SU-DHL-6 (cell line): ENCODE data around the gene MTERF2.

Source experiments
- H2AFZ ChIP-seq: fragments of 200-600 bp; sonication (generic); 2 replicates; pipeline ENCODE4 v1.6.1; 2014; ENCODE audit warnings: low read depth, mild to moderate bottlenecking, moderate library complexity, mixed read lengths, antibody characterized with exemption, low read length; ENCODE audit not compliant: severe bottlenecking
- H3F3A ChIP-seq: fragments of 200-600 bp; shearing (Covaris generic); 2 replicates; pipeline ENCODE4 v1.6.0; 2016; ENCODE audit warnings: antibody characterized with exemption, mild to moderate bottlenecking; ENCODE audit not compliant: insufficient read depth
- H3K27ac ChIP-seq: fragments of 200-600 bp; sonication (generic); 2 replicates; pipeline ENCODE4 v1.5.1; 2016; ENCODE audit warnings: low read depth, mild to moderate bottlenecking, low read length, moderate library complexity, mixed read lengths
- H3K27me3 ChIP-seq: fragments of 200-600 bp; sonication (generic), shearing (Covaris generic); 2 replicates; pipeline ENCODE4 v1.6.0; 2014; ENCODE audit warnings: mild to moderate bottlenecking, low read length
- H3K36me3 ChIP-seq: fragments of 200-600 bp; sonication (generic); 2 replicates; pipeline ENCODE4 v1.6.1; 2014; ENCODE audit warnings: mild to moderate bottlenecking, low read length, mixed read lengths
- H3K4me2 ChIP-seq: fragments of 300-600, 200-600 bp; shearing (Covaris generic), sonication (generic); 2 replicates; pipeline ENCODE4 v1.6.0; 2014; ENCODE audit warnings: low read length, low read depth, mild to moderate bottlenecking; ENCODE audit not compliant: poor library complexity, severe bottlenecking
- H3K4me3 ChIP-seq: fragments of 200-600 bp; sonication (generic); 2 replicates; pipeline ENCODE4 v1.5.1; 2014; ENCODE audit warnings: antibody characterized with exemption, low read length, mild to moderate bottlenecking, mixed read lengths; ENCODE audit not compliant: insufficient read depth, poor library complexity, severe bottlenecking
- H3K79me2 ChIP-seq: fragments of 200-600 bp; sonication (generic); 2 replicates; pipeline ENCODE4 v1.6.1; 2014; ENCODE audit warnings: mild to moderate bottlenecking, low read length, moderate library complexity; ENCODE audit not compliant: insufficient read depth
- H3K9ac ChIP-seq: fragments of 200-600 bp; sonication (generic); 2 replicates; pipeline ENCODE4 v1.7.0; 2014; ENCODE audit warnings: mild to moderate bottlenecking, low read length
- H3K9me2 ChIP-seq: fragments of 200-600 bp; sonication (generic); replicated peaks from 2 replicates; pipeline ENCODE4 v1.6.1; 2014; ENCODE audit warnings: low read length; ENCODE audit not compliant: insufficient read depth
- H3K9me3 ChIP-seq: fragments of 200-600 bp; sonication (generic); 2 replicates; pipeline ENCODE4 v1.6.1; 2014; ENCODE audit warnings: low read length, mixed read lengths; ENCODE audit not compliant: insufficient read depth
- H4K20me1 ChIP-seq: fragments of 200-600 bp; sonication (generic); 2 replicates; pipeline ENCODE4 v1.6.1; 2014; ENCODE audit warnings: low read depth, mild to moderate bottlenecking, antibody characterized with exemption, low read length, moderate library complexity, mixed read lengths
- CTCF ChIP-seq: fragments of 200-600 bp; sonication (generic); IDR thresholded peaks from one replicate; pipeline ENCODE4 v1.5.1; 2017; ENCODE audit warnings: antibody characterized with exemption, mild to moderate bottlenecking, low read length, moderate library complexity; ENCODE audit not compliant: insufficient read depth, poor library complexity, severe bottlenecking
- EZH2phosphoT487 ChIP-seq: fragments of 200-600 bp; sonication (generic), shearing (Covaris generic); conservative IDR thresholded peaks from 2 replicates; pipeline ENCODE4 v1.6.1; 2018; ENCODE audit warnings: mild to moderate bottlenecking, antibody characterized with exemption, low read length, moderate library complexity, mixed read lengths

MTERF2 gene

GRCh38 chr12:107032266-107032665, 45.3 kb upstream of the MTERF2 start:
- no peaks in the 10 kb centered on the region for H3K27me3 ChIP-seq
- H3K4me2 ChIP-seq = no peak overlapping the region
- H3F3A ChIP-seq = no peaks in the 10 kb centered on the region
- no peak overlapping the region for H3K27ac ChIP-seq
- no peak overlapping the region for H2AFZ ChIP-seq
- H3K9me3 ChIP-seq = no peaks in the 10 kb centered on the region
- TF ChIP-seq CTCF (no peak), EZH2phosphoT487 (no peak)
- no peaks in the 10 kb centered on the region for H3K9me2 ChIP-seq
- no peak overlapping the region for H3K4me3 ChIP-seq
- no peaks in the 10 kb centered on the region for H3K79me2 ChIP-seq
- H4K20me1 ChIP-seq = no peaks in the 10 kb centered on the region
- H3K36me3 ChIP-seq = no peaks in the 10 kb centered on the region
- H3K9ac ChIP-seq = no peak overlapping the region

- Histone ChIP-seq H4K20me1 (no peaks in the 10 kb centered on the region), H2AFZ (no peak overlapping the region), H3K27me3 (no peaks in the 10 kb centered on the region), H3K9ac (no peak overlapping the region), H3K27ac (no peak overlapping the region), H3K79me2 (no peaks in the 10 kb centered on the region), H3K36me3 (no peaks in the 10 kb centered on the region), H3K9me3 (no peaks in the 10 kb centered on the region), H3K4me2 (no peak overlapping the region), H3K9me2 (no peaks in the 10 kb centered on the region), H3F3A (no peaks in the 10 kb centered on the region), H3K4me3 (no peak overlapping the region)
- no peak for TF ChIP-seq CTCF
- TF ChIP-seq EZH2phosphoT487 = no peak
Observed at GRCh38 chr12:107031061-107031460, 44.1 kb upstream of the MTERF2 start.

DNA sequence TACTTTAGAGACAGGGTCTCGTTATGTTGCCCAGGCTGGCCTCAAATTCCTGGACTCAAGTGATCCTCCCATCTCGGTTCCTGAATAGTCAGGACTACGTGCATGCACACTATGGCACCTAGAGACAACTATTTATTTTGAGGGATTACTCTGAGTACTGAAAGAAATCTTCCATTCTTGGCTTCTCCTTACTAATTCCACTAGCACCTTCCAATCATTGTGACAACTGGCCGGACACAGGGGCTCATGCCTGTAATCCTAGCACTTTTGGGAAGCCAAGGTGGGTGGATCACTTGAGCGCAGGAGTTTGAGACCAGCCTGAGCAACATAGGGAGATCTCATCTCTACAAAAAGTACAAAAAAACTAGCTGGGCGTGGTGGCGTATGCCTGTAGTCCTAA, 42.1 kb upstream of the MTERF2 start:
- H3K9me3 ChIP-seq = no peaks in the 10 kb centered on the region
- H3K4me3 ChIP-seq = no peak overlapping the region
- TF ChIP-seq EZH2phosphoT487 (no peak), CTCF (no peak)
- no peak overlapping the region for H3K27ac ChIP-seq
- H3K79me2 ChIP-seq = no peaks in the 10 kb centered on the region
- no peak overlapping the region for H3K4me2 ChIP-seq
- H4K20me1 ChIP-seq = no peaks in the 10 kb centered on the region
- no peaks in the 10 kb centered on the region for H3F3A ChIP-seq
- no peak overlapping the region for H3K9ac ChIP-seq
- no peak overlapping the region for H2AFZ ChIP-seq
- H3K36me3 ChIP-seq = no peaks in the 10 kb centered on the region
- no peaks in the 10 kb centered on the region for H3K27me3 ChIP-seq
- H3K9me2 ChIP-seq = no peaks in the 10 kb centered on the region

DNA sequence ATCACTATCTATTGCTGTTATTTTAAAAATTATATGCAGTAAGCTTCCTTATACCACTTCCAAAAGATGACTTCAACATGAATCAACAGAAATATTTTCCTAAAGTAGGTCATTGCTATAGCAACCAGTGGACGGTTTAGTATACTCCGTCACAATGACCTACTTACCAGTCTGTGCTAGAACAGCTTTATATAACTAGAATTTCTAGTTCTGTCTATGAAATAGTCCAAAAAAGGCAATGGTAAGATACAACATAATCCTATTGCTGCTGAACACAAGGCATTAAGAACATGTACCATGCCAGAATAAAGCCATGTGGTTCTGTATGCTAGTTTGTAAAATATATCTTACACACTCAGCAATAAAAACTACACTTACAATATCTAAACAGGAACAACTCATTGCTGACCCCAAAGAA, 40.7 kb upstream of the MTERF2 start:
- Histone ChIP-seq H2AFZ (no peak overlapping the region), H3K9ac (no peak overlapping the region), H4K20me1 (no peaks in the 10 kb centered on the region), H3K4me2 (no peak overlapping the region), H3K9me2 (no peaks in the 10 kb centered on the region), H3K27me3 (no peaks in the 10 kb centered on the region), H3K9me3 (no peaks in the 10 kb centered on the region), H3K4me3 (no peak overlapping the region), H3K36me3 (no peaks in the 10 kb centered on the region), H3K27ac (no peak overlapping the region), H3K79me2 (no peaks in the 10 kb centered on the region), H3F3A (no peaks in the 10 kb centered on the region)
- no peak for TF ChIP-seq CTCF
- TF ChIP-seq EZH2phosphoT487 = no peak
